H9 (cell line): ENCODE measurements around the gene RSPH3. TPM values are rescaled to one million over a fixed set of nuclear protein-coding genes. Genes with fewer than 3 reads are reported as not detected.
"Not testable (repeated sequence)": the region's sequence is repeated elsewhere in the genome, so short reads cannot be mapped to it uniquely, and the experiment has no call there.

Source experiments
- DNase-seq: peaks from one replicate; pipeline ENCODE4 v3.0.0-alpha.2; 2017
- H2AFZ ChIP-seq: one replicate; pipeline ENCODE4 v1.6.1; 2013; ENCODE audit warnings: mild to moderate bottlenecking, low read length, control low read depth, moderate library complexity
- H2AK5ac ChIP-seq: 2 replicates; pipeline ENCODE4 v1.6.1; 2013; ENCODE audit warnings: low read length, control low read depth, mixed read lengths; ENCODE audit not compliant: insufficient read length
- H2BK120ac ChIP-seq: one replicate; pipeline ENCODE4 v1.6.1; 2013; ENCODE audit warnings: low read depth, mild to moderate bottlenecking, low read length, control low read depth, inconsistent platforms; ENCODE audit not compliant: poor library complexity, severe bottlenecking
- H2BK12ac ChIP-seq: 2 replicates; pipeline ENCODE4 v1.6.1; 2013; ENCODE audit warnings: low read length, control low read depth, mixed read lengths, low read depth; ENCODE audit not compliant: insufficient read length
- H2BK15ac ChIP-seq: 2 replicates; pipeline ENCODE4 v1.6.1; 2013; ENCODE audit warnings: low read depth, low read length, control low read depth
- H2BK20ac ChIP-seq: one replicate; pipeline ENCODE4 v1.6.1; 2013; ENCODE audit warnings: low read depth, mild to moderate bottlenecking, low read length, control low read depth, inconsistent platforms; ENCODE audit not compliant: poor library complexity, severe bottlenecking
- H2BK5ac ChIP-seq: 2 replicates; pipeline ENCODE4 v1.6.1; 2013; ENCODE audit warnings: low read length, control low read depth, mixed read lengths; ENCODE audit not compliant: insufficient read length
- H3K14ac ChIP-seq: 2 replicates; pipeline ENCODE4 v1.6.1; 2013; ENCODE audit warnings: low read length, control low read depth; ENCODE audit not compliant: insufficient read depth
- H3K18ac ChIP-seq: 2 replicates; pipeline ENCODE4 v1.6.1; 2013; ENCODE audit warnings: low read depth, mild to moderate bottlenecking, mixed read lengths, low read length, control low read depth; ENCODE audit not compliant: insufficient read length
- H3K23ac ChIP-seq: 2 replicates; pipeline ENCODE4 v1.6.1; 2013; ENCODE audit warnings: low read length, control low read depth, mixed read lengths, low read depth; ENCODE audit not compliant: insufficient read length
- H3K23me2 ChIP-seq: 2 replicates; pipeline ENCODE4 v1.6.1; 2013; ENCODE audit warnings: low read depth, mild to moderate bottlenecking, mixed read lengths, low read length, control low read depth; ENCODE audit not compliant: insufficient read length, poor library complexity, severe bottlenecking
- H3K27ac ChIP-seq: 2 replicates; pipeline ENCODE4 v1.5.1; 2013; ENCODE audit warnings: low read length, control low read depth, mixed read lengths, low read depth; ENCODE audit not compliant: insufficient read length
- H3K27me3 ChIP-seq: 2 replicates; pipeline ENCODE4 v1.6.1; 2013; ENCODE audit warnings: low read length, control low read depth, inconsistent platforms; ENCODE audit not compliant: insufficient read depth
- H3K4ac ChIP-seq: 2 replicates; pipeline ENCODE4 v1.6.1; 2013; ENCODE audit warnings: low read depth, mild to moderate bottlenecking, control low read depth, inconsistent platforms, low read length, moderate library complexity
- H3K4me1 ChIP-seq: 2 replicates; pipeline ENCODE4 v1.6.1; 2013; ENCODE audit warnings: low read length, control low read depth, inconsistent platforms; ENCODE audit not compliant: insufficient read depth
- H3K4me2 ChIP-seq: 2 replicates; pipeline ENCODE4 v1.6.1; 2013; ENCODE audit warnings: low read length, control low read depth, mixed read lengths; ENCODE audit not compliant: insufficient read length, insufficient read depth
- H3K56ac ChIP-seq: 2 replicates; pipeline ENCODE4 v1.6.1; 2013; ENCODE audit warnings: low read depth, mild to moderate bottlenecking, mixed read lengths, low read length, control low read depth; ENCODE audit not compliant: insufficient read length
- H3K79me1 ChIP-seq: 2 replicates; pipeline ENCODE4 v1.6.1; 2013; ENCODE audit warnings: low read depth, mild to moderate bottlenecking, moderate library complexity, low read length, control low read depth, inconsistent platforms; ENCODE audit not compliant: insufficient read depth, poor library complexity, severe bottlenecking
- H3K79me2 ChIP-seq: 2 replicates; pipeline ENCODE4 v1.6.1; 2013; ENCODE audit warnings: low read length, control low read depth, inconsistent platforms; ENCODE audit not compliant: insufficient read depth
- H3K9ac ChIP-seq: 2 replicates; pipeline ENCODE4 v1.6.1; 2013; ENCODE audit warnings: low read length, control low read depth, mixed read lengths; ENCODE audit not compliant: insufficient read length; ENCODE audit errors: extremely low read depth
- H3K9me3 ChIP-seq: one replicate; pipeline ENCODE4 v1.6.1; 2013; ENCODE audit warnings: low read depth, low read length, inconsistent platforms; ENCODE audit not compliant: control insufficient read depth
- H3T11ph ChIP-seq: one replicate; pipeline ENCODE4 v1.6.1; 2013; ENCODE audit warnings: mild to moderate bottlenecking, low read length, control low read depth, inconsistent platforms
- H4K20me1 ChIP-seq: one replicate; pipeline ENCODE4 v1.6.1; 2013; ENCODE audit not compliant: control insufficient read depth, insufficient read length, insufficient read depth
- H4K5ac ChIP-seq: 2 replicates; pipeline ENCODE4 v1.6.1; 2013; ENCODE audit warnings: low read depth, mild to moderate bottlenecking, mixed read lengths, low read length, control low read depth; ENCODE audit not compliant: insufficient read length
- H4K8ac ChIP-seq: replicated peaks from 2 replicates; pipeline ENCODE4 v1.6.1; 2013; ENCODE audit warnings: low read length, control low read depth, mixed read lengths, low read depth; ENCODE audit not compliant: insufficient read length
- H4K91ac ChIP-seq: 2 replicates; pipeline ENCODE4 v1.6.1; 2013; ENCODE audit warnings: low read depth, mild to moderate bottlenecking, moderate library complexity, mixed read lengths, low read length, control low read depth; ENCODE audit not compliant: insufficient read length
- H3K27ac Mint-ChIP-seq, 3 experiments: 2 replicates in 2 of 3; 3 replicates in 1 of 3; pipeline ENCODE4 v1.8.0; 2020 to 2021; ENCODE audit warnings: mixed read lengths in 3 of 3, mild to moderate bottlenecking in 1 of 3, moderate library complexity in 1 of 3
- H3K27me3 Mint-ChIP-seq: 2 replicates; pipeline ENCODE4 v1.8.0; 2021; ENCODE audit warnings: low read depth, mild to moderate bottlenecking, moderate library complexity, mixed read lengths
- H3K36me3 Mint-ChIP-seq, 3 experiments: 2 replicates in 2 of 3; 3 replicates in 1 of 3; pipeline ENCODE4 v1.8.0; 2020 to 2021; ENCODE audit warnings: low read depth in 3 of 3, mixed read lengths in 3 of 3; ENCODE audit not compliant: insufficient read depth in 1 of 3
- H3K4me1 Mint-ChIP-seq, 2 experiments: 2 replicates each; pipeline ENCODE4 v1.8.0; 2020; ENCODE audit warnings: mixed read lengths in 2 of 2
- H3K4me3 Mint-ChIP-seq, 2 experiments: 2 replicates in 1 of 2; 3 replicates in 1 of 2; pipeline ENCODE4 v1.8.0; 2020 to 2021; ENCODE audit warnings: mild to moderate bottlenecking in 2 of 2, mixed read lengths in 2 of 2, moderate library complexity in 1 of 2
- H3K9me3 Mint-ChIP-seq, 2 experiments: 2 replicates in 1 of 2; 3 replicates in 1 of 2; pipeline ENCODE4 v1.8.0; 2020; ENCODE audit warnings: mild to moderate bottlenecking in 2 of 2, mixed read lengths in 2 of 2, moderate library complexity in 1 of 2
- CTCF ChIP-seq: fragments of 200-600 bp; sonication (generic); conservative IDR thresholded peaks from 3 replicates; pipeline ENCODE4 v1.8.0; 2021; ENCODE audit warnings: antibody characterized with exemption, mild to moderate bottlenecking
- WGBS: extraction: QIAGEN DNeasy Blood & Tissue Kit; methylation state at CpG from one replicate; pipeline ENCODE4 v1.1.7; 2013; ENCODE audit warnings: missing lambda C conversion rate, low lambda C conversion rate, mixed read lengths; ENCODE audit not compliant: insufficient read length; ENCODE audit errors: extremely low coverage; 5-methylcytosine and 5-hydroxymethylcytosine counted together
- total RNA-seq: library from RNA; stranded (reverse); gene quantifications from 2 replicates; pipeline ENCODE4 v1.2.1, GENCODE V29; 2021

RSPH3 gene
- total RNA-seq, 1 experiment from 2014 or later: 2.2 TPM

- Histone ChIP-seq H4K5ac (no peak overlapping the region), H4K20me1 (no peaks in the 10 kb centered on the region), H2BK5ac (no peak overlapping the region), H3K23me2 (no peaks in the 10 kb centered on the region), H3K79me2 (no peaks in the 10 kb centered on the region), H2BK120ac (no peak overlapping the region), H3K9me3 (no peaks in the 10 kb centered on the region), H2BK20ac (no peak overlapping the region), H3K9ac (no peak overlapping the region), H4K8ac (no peak overlapping the region), H2BK12ac (no peak overlapping the region), H3K4me2 (no peak overlapping the region), H2AK5ac (no peak overlapping the region), H3K27me3 (no peaks in the 10 kb centered on the region), H3T11ph (no peak overlapping the region), H3K23ac (no peak overlapping the region), H3K4ac (no peak overlapping the region), H3K14ac (no peak overlapping the region), H3K79me1 (no peaks in the 10 kb centered on the region), H3K18ac (no peak overlapping the region), H2BK15ac (no peak overlapping the region), H3K56ac (no peak overlapping the region), H4K91ac (no peak overlapping the region), H3K4me1 (no peaks in the 10 kb centered on the region), H2AFZ (no peak overlapping the region), H3K27ac (no peak overlapping the region)
- Mint-ChIP-seq H3K4me3 (no peak overlapping the region), H3K27me3 (no peaks in the 10 kb centered on the region), H3K27ac (no peak overlapping the region), H3K36me3 (peaks cover 0 to 8% (median 3%) of the 10 kb centered on the region in 3 experiments; a peak in 2 of 7 replicates), H3K4me1 (peaks cover 2 to 5% of the 10 kb centered on the region in 2 experiments; a peak in 2 of 4 replicates), H3K9me3 (peaks cover 3 to 9% of the 10 kb centered on the region in 2 experiments; a peak in 4 of 5 replicates)
- no peak for TF ChIP-seq CTCF
- no CpG with 5 or more reads among the region's 2 CpGs for WGBS
- DNase-seq: no peak
Observed at GRCh38 chr6:158954753-158955152, 45.2 kb downstream of the RSPH3 start.

GRCh38 chr6:158952011-158952410 lies 48.0 kb downstream of the RSPH3 start:
- H3K18ac ChIP-seq, H3K36me3 Mint-ChIP-seq, H3K4ac ChIP-seq, H3T11ph ChIP-seq, H4K8ac ChIP-seq, H2BK20ac ChIP-seq, H3K9ac ChIP-seq, H4K5ac ChIP-seq, H3K14ac ChIP-seq, H3K27me3 Mint-ChIP-seq, H2BK12ac ChIP-seq, H3K27me3 ChIP-seq, H3K79me2 ChIP-seq, H3K27ac Mint-ChIP-seq, H2BK5ac ChIP-seq, H2BK120ac ChIP-seq, H2AFZ ChIP-seq, H3K4me2 ChIP-seq, H3K23ac ChIP-seq, H3K9me3 ChIP-seq, H3K4me1 ChIP-seq, H3K27ac ChIP-seq, H3K4me1 Mint-ChIP-seq, H3K79me1 ChIP-seq, H4K20me1 ChIP-seq, H4K91ac ChIP-seq, H3K23me2 ChIP-seq, H2BK15ac ChIP-seq, H3K9me3 Mint-ChIP-seq, H2AK5ac ChIP-seq, H3K56ac ChIP-seq, H3K4me3 Mint-ChIP-seq, DNase-seq: not testable (repeated sequence)
- WGBS: no CpG with 5 or more reads among the region's 3 CpGs
